Tibial nerve (tissue), 4 donors: Measurements from ENCODE around the gene PHF2. TPM values are rescaled to one million over a fixed set of nuclear protein-coding genes. Genes with fewer than 3 reads are reported as not detected.

Experiments used
- DNase-seq, 2 donors: peaks; one replicate each; pipeline ENCODE4 v3.0.0-alpha.2; 2019; ENCODE audit warnings: low spot score in 2 of 2
- H3K27ac ChIP-seq, 4 donors: fragments of 200-600 bp; sonication (generic) in 3 of 4; one replicate each; pipeline ENCODE4 v1.5.1; 2017 to 2019; ENCODE audit warnings: mild to moderate bottlenecking in 1 of 4
- H3K27me3 ChIP-seq, 2 donors: fragments of 200-600 bp; sonication (generic) in 1 of 2; one replicate each; pipeline versions ENCODE4 v1.5.1 to v1.6.0; 2017 to 2019
- H3K36me3 ChIP-seq, 3 donors: fragments of 200-600 bp; sonication (generic); one replicate each; pipeline ENCODE4 v1.5.1; 2018 to 2019
- H3K4me1 ChIP-seq, 4 donors: fragments of 200-600 bp; sonication (generic) in 3 of 4; one replicate each; pipeline ENCODE4 v1.5.1; 2017 to 2019
- H3K4me3 ChIP-seq, 4 donors: fragments of 200-600 bp; sonication (generic) in 3 of 4; one replicate each; pipeline ENCODE4 v1.5.1; 2017 to 2019; ENCODE audit warnings: mild to moderate bottlenecking in 1 of 4, moderate library complexity in 1 of 4
- H3K9me3 ChIP-seq, 4 donors: fragments of 200-600 bp; sonication (generic) in 3 of 4; one replicate each; pipeline ENCODE4 v1.5.1; 2017 to 2019
- CTCF ChIP-seq, 5 experiments: fragments of 200-600 bp in 3 of 5; fragments of 450-650 bp in 2 of 5; sonication (generic) in 3 of 5; IDR thresholded peaks; one replicate each; pipeline ENCODE4 v1.5.1; 2016 to 2019; ENCODE audit warnings: antibody characterized with exemption in 5 of 5, mild to moderate bottlenecking in 3 of 5, moderate library complexity in 2 of 5
- EP300 ChIP-seq, 2 donors: sonication (generic); formaldehyde crosslinking; IDR thresholded peaks; one replicate each; pipeline ENCODE4 v1.6.1; 2017; ENCODE audit warnings: antibody characterized with exemption in 2 of 2, mild to moderate bottlenecking in 1 of 2
- POLR2A ChIP-seq, 2 donors: fragments of 450-650 bp; IDR thresholded peaks; one replicate each; pipeline ENCODE4 v1.6.1; 2017; ENCODE audit warnings: antibody characterized with exemption in 2 of 2, mild to moderate bottlenecking in 2 of 2, moderate library complexity in 2 of 2
- WGBS, 2 donors: methylation state at CpG; one replicate each; pipeline ENCODE4 v1.1.5; 2018; 5-methylcytosine and 5-hydroxymethylcytosine counted together
- total RNA-seq, 4 donors: library from RNA; depleted of rRNA; stranded (reverse); fragments of >200 nt; gene quantifications; one replicate each; pipeline ENCODE4 v1.1.0, GENCODE V29; 2016

Gene PHF2
- total RNA-seq, 4 donors from 2014 or later: 36.6 to 41.7 (median 38.6) TPM

DNA sequence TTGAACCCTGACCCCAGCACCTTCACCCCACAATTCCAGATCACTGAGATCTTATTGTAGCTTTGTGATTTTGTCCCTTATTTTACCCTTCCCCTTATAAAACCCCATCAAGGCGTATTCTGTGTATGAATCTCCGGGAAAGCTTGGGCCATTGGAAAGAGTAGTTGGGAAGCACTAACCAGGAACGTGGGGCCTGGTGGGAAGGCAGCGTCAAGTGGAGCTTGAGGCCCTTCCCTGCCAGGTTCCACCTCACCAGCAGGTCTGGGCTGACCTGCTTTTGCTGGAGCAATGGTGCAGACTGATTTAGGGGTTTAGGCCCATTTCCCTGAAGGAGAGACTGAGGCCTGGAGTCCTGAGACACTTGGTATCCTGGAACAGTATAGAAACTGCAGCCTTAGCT lies 9.3 kb downstream of the PHF2 start:
- DNase-seq: no peak
- Histone ChIP-seq H3K27ac (no peak overlapping the region), H3K36me3 (no peaks in the 10 kb centered on the region), H3K4me3 (no peak overlapping the region), H3K4me1 (peaks cover 0 to 70% (median 20%) of the 10 kb centered on the region in 4 donors), H3K27me3 (no peaks in the 10 kb centered on the region), H3K9me3 (peaks cover 0 to 5% (median 0%) of the 10 kb centered on the region in 4 donors)
- no peak for TF ChIP-seq POLR2A (IDR thresholded peaks at IDR 0.05)
- no peak for TF ChIP-seq EP300 (IDR thresholded peaks at IDR 0.05)
- TF ChIP-seq CTCF (IDR thresholded peaks at IDR 0.05): no peak
- 98 to 99% methylated on average over 4 of the region's 4 CpGs for WGBS, 2 donors

GRCh38 chr9:93586290-93587057 lies 10.1 kb downstream of the PHF2 start:
- TF ChIP-seq POLR2A (IDR thresholded peaks at IDR 0.05) (no peak), EP300 (IDR thresholded peaks at IDR 0.05) (no peak), CTCF (IDR thresholded peaks at IDR 0.05) (no peak)
- Histone ChIP-seq H3K4me3 (no peak overlapping the region), H3K9me3 (peaks cover 0 to 5% (median 0%) of the 10 kb centered on the region in 4 donors), H3K27ac (no peak overlapping the region), H3K27me3 (no peaks in the 10 kb centered on the region), H3K36me3 (no peaks in the 10 kb centered on the region), H3K4me1 (peaks cover 0 to 70% (median 22%) of the 10 kb centered on the region in 4 donors)
- DNase-seq: no peak
- WGBS, 2 donors: 84 to 87% methylated on average over 7 to 11 of the region's 13 CpGs

DNA sequence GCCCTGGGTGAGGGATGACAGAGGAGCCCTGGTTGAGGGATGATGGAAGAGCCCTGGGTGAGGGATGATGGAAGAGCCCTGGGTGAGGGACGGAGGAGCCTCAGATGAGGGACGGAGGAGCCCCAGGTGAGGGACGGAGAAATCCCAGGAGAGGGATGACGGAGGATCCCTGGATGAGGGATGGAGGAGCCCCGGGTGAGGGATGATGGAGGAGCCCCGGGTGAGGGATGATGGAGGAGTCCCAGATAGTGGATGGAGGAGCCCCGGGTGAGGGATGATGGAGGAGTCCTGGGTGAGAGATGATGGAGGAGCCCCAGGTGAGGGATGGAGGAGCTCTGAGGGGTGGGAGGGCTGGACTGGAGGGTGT lies 10.9 kb downstream of the PHF2 start:
- DNase-seq: no peak
- Histone ChIP-seq H3K4me1 (peaks cover 0 to 70% (median 25%) of the 10 kb centered on the region in 4 donors), H3K9me3 (peaks cover 0 to 5% (median 0%) of the 10 kb centered on the region in 4 donors), H3K27me3 (no peaks in the 10 kb centered on the region), H3K4me3 (no peak overlapping the region), H3K36me3 (no peaks in the 10 kb centered on the region), H3K27ac (no peak overlapping the region)
- 91 to 93% methylated on average over 7 of the region's 7 CpGs for WGBS, 2 donors
- TF ChIP-seq POLR2A (IDR thresholded peaks at IDR 0.05) (no peak), EP300 (IDR thresholded peaks at IDR 0.05) (no peak), CTCF (IDR thresholded peaks at IDR 0.05) (no peak)

DNA sequence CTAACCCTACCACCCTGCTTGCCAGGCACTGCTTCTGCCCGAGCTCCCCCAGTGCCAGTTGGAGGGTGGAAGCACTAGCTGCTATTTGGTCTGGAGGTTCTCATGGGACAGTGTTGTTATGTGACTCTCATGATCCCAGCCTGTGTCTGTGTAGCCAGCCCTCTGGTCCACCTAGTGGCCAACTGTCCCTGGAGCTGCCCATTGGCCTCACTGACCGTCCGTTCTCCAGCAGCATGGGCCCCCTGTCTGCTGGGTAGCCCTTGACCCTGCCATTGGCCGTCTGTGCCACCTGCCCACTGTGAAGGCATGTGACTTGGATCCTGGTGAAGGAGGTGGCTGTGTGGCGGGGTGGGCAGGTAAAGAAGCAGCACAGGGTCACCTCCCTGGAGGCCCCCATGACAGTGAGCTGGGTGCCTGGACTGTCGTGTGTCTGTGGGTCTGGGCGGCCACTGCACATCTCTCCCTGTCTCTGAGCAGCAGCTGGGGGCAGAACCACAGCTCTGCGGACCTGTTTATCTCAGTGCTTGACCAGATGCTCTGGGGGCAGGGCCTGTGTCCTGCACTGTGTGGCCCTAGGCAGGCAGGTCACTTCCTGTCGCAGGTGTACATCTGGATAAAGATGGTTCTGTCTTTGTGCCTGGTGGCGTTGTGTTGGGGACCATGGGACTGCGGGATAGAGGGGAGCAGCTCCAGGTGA lies 11.4 kb downstream of the PHF2 start:
- DNase-seq: no peak
- H3K4me1 ChIP-seq: peaks cover 0 to 74% (median 29%) of the 10 kb centered on the region in 4 donors
- H3K9me3 ChIP-seq: peaks cover 0 to 5% (median 0%) of the 10 kb centered on the region in 4 donors
- no peaks in the 10 kb centered on the region for H3K27me3 ChIP-seq
- no peak overlapping the region for H3K4me3 ChIP-seq
- WGBS, 2 donors: 85 to 94% methylated on average over 8 to 11 of the region's 11 CpGs
- H3K27ac ChIP-seq: no peak overlapping the region
- TF ChIP-seq CTCF (IDR thresholded peaks at IDR 0.05) (no peak), POLR2A (IDR thresholded peaks at IDR 0.05) (no peak), EP300 (IDR thresholded peaks at IDR 0.05) (no peak)
- H3K36me3 ChIP-seq: no peaks in the 10 kb centered on the region
